ENCODE measurements around the gene CCDC88A. TPM values are rescaled to one million over a fixed set of nuclear protein-coding genes. Genes with fewer than 3 reads are reported as not detected.

Gene CCDC88A
- total and polyA plus RNA-seq, 2 experiments from 2014 or later: 144 to 169 TPM

GRCh38 chr2:55357927-55358326, 61.7 kb downstream of the CCDC88A start (continued):
- TF ChIP-seq ZNF462 (CRISPR knock-in tag; IDR thresholded peaks at IDR 0.05): no peak

GRCh38 chr2:55357164-55357563, 62.5 kb downstream of the CCDC88A start:
- no peak overlapping the region for H3K27ac ChIP-seq (ENCODE audit: low read depth)
- H3K36me3 Mint-ChIP-seq (ENCODE audit: low read depth): peaks cover 39% of the 10 kb centered on the region
- no peaks in the 10 kb centered on the region for H3K9me2 ChIP-seq (ENCODE audit: insufficient read depth)
- H2AFZ ChIP-seq: no peak overlapping the region
- H3K4me3 ChIP-seq: no peak overlapping the region
- H3K27ac Mint-ChIP-seq: no peak overlapping the region
- no peaks in the 10 kb centered on the region for H3K79me2 ChIP-seq (replicated peaks; ENCODE audit: insufficient read depth)
- H3K4me1 ChIP-seq (ENCODE audit: insufficient read depth): no peaks in the 10 kb centered on the region
- H3K9me3 Mint-ChIP-seq: no peaks in the 10 kb centered on the region
- peaks cover 8% of the 10 kb centered on the region for H3K4me1 Mint-ChIP-seq
- no peak for ATAC-seq
- DNase-seq (ENCODE audit: low spot score): no peak
- H3K4me3 Mint-ChIP-seq: no peak overlapping the region
- no peaks in the 10 kb centered on the region for H3K27me3 ChIP-seq (ENCODE audit: insufficient read depth)
- H3K27me3 Mint-ChIP-seq (ENCODE audit: insufficient read depth, low read depth, poor library complexity): peaks cover 1% of the 10 kb centered on the region
- H3F3A ChIP-seq (replicated peaks; ENCODE audit: low read depth): no peaks in the 10 kb centered on the region
- H3K36me3 ChIP-seq (ENCODE audit: insufficient read depth): no peaks in the 10 kb centered on the region; the same call in 1 of the 2 replicates
- H3K4me2 ChIP-seq: no peak overlapping the region
- no peaks in the 10 kb centered on the region for H4K20me1 ChIP-seq (replicated peaks; ENCODE audit: insufficient read depth)
- TF ChIP-seq EZH2 (IDR thresholded peaks at IDR 0.05; ENCODE audit: low read depth, unreplicated experiment) (no peak), EZH2phosphoT487 (IDR thresholded peaks at IDR 0.05; ENCODE audit: unreplicated experiment) (no peak), NANOG (IDR thresholded peaks at IDR 0.05; ENCODE audit: borderline replicate concordance) (no peak), STAT1 (IDR thresholded peaks at IDR 0.05; ENCODE audit: unreplicated experiment) (no peak), ZNF462 (CRISPR knock-in tag; IDR thresholded peaks at IDR 0.05) (no peak), ZNF114 (CRISPR knock-in tag; IDR thresholded peaks at IDR 0.05) (no peak), ZNF331 (CRISPR knock-in tag; IDR thresholded peaks at IDR 0.05; ENCODE audit: low read depth) (no peak), ETS1 (IDR thresholded peaks at IDR 0.05) (no peak), JUNB (IDR thresholded peaks at IDR 0.05; ENCODE audit: unreplicated experiment) (no peak), POLR2AphosphoS5 (IDR thresholded peaks at IDR 0.05; ENCODE audit: low read depth) (no peak)
